ENCODE results near the gene KLHL42. TPM values are rescaled to one million over a fixed set of nuclear protein-coding genes. Genes with fewer than 3 reads are reported as not detected.

Gene KLHL42
- total and polyA plus RNA-seq, 2 of the 13 experiments (the other 11 are each of a cell fraction or from before 2014, with no cell fraction given), result 13.5 to 14.0 TPM

- TF ChIP-seq PHF8 (CRISPR knock-in tag; IDR thresholded peaks at IDR 0.05) (peak; percentile 24; the same call in 1 of the 2 replicates), PHF21A (CRISPR knock-in tag; IDR thresholded peaks at IDR 0.05) (0 out of 2 replicates have a peak, but pooled peaks have one; percentile 43), NR2F2 (IDR thresholded peaks at IDR 0.05; ENCODE audit: borderline replicate concordance, low read depth) (no peak), ZNF737 (CRISPR knock-in tag; IDR thresholded peaks at IDR 0.05; ENCODE audit: borderline replicate concordance) (0 out of 2 replicates have a peak, but pooled peaks have one; percentile 36), ZIK1 (CRISPR knock-in tag; IDR thresholded peaks at IDR 0.05; ENCODE audit: borderline replicate concordance, low read depth) (0 out of 2 replicates have a peak, but pooled peaks have one; percentile 6), TFDP1 (CRISPR knock-in tag; IDR thresholded peaks at IDR 0.05; ENCODE audit: borderline replicate concordance) (0 out of 2 replicates have a peak, but pooled peaks have one; percentile 5), ARID4A (CRISPR knock-in tag; IDR thresholded peaks at IDR 0.05; ENCODE audit: borderline replicate concordance) (peak; percentile 10; the same call in 1 of the 2 replicates), GLI4 (CRISPR knock-in tag; IDR thresholded peaks at IDR 0.05; ENCODE audit: borderline replicate concordance) (0 out of 2 replicates have a peak, but pooled peaks have one; percentile 35), RFX3 (CRISPR knock-in tag; IDR thresholded peaks at IDR 0.05) (no peak), HCFC1 (IDR thresholded peaks at IDR 0.05; ENCODE audit: low read depth, low read length) (no peak), MEIS2 (CRISPR knock-in tag; IDR thresholded peaks at IDR 0.05) (0 out of 2 replicates have a peak, but pooled peaks have one; percentile 17), FOXP1 (IDR thresholded peaks at IDR 0.05) (no peak), FOXP1 (CRISPR knock-in tag; IDR thresholded peaks at IDR 0.05) (peak; percentile 45; the same call in 1 of the 2 replicates), NR0B2 (CRISPR knock-in tag; IDR thresholded peaks at IDR 0.05) (0 out of 2 replicates have a peak, but pooled peaks have one; percentile 70), FOXA1 (IDR thresholded peaks at IDR 0.05) (no peak), FOXA1 (CRISPR knock-in tag; IDR thresholded peaks at IDR 0.05) (0 out of 2 replicates have a peak, but pooled peaks have one; percentile 11)
- TF ChIP-seq, protein P1, sequence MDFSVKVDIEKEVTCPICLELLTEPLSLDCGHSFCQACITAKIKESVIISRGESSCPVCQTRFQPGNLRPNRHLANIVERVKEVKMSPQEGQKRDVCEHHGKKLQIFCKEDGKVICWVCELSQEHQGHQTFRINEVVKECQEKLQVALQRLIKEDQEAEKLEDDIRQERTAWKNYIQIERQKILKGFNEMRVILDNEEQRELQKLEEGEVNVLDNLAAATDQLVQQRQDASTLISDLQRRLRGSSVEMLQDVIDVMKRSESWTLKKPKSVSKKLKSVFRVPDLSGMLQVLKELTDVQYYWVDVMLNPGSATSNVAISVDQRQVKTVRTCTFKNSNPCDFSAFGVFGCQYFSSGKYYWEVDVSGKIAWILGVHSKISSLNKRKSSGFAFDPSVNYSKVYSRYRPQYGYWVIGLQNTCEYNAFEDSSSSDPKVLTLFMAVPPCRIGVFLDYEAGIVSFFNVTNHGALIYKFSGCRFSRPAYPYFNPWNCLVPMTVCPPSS (IDR thresholded peaks at IDR 0.05), result no peak
- TF ChIP-seq, protein P2, sequence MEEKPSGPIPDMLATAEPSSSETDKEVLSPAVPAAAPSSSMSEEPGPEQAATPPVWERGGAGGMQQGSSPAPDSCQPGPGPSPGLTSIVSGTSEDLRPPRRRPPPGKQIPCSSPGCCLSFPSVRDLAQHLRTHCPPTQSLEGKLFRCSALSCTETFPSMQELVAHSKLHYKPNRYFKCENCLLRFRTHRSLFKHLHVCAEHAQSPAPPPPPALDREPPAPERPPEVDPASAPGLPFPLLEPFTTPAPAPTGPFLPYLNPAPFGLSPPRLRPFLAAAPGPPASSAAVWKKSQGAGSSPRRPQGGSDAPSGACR (CRISPR knock-in tag; IDR thresholded peaks at IDR 0.05), result 0 out of 2 replicates have a peak, but pooled peaks have one; percentile 7
- TF ChIP-seq, protein P3, sequence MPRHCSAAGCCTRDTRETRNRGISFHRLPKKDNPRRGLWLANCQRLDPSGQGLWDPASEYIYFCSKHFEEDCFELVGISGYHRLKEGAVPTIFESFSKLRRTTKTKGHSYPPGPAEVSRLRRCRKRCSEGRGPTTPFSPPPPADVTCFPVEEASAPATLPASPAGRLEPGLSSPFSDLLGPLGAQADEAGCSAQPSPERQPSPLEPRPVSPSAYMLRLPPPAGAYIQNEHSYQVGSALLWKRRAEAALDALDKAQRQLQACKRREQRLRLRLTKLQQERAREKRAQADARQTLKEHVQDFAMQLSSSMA (CRISPR knock-in tag; IDR thresholded peaks at IDR 0.05), result peak; percentile 77; the same call in 1 of the 2 replicates
These were observed 777 bp downstream of the KLHL42 start (continued) for GRCh38 chr12:27780612-27781408.
